ENCODE data around the gene PHOSPHO1.

PHOSPHO1 gene

GRCh38 chr17:49227436-49228261, 2.9 kb downstream of the PHOSPHO1 start:
- peak; percentile 52 for TF ChIP-seq GATA2 (IDR thresholded peaks at IDR 0.05; ENCODE audit: low read depth, low read length)
- no peak for TF ChIP-seq GATA3 (IDR thresholded peaks at IDR 0.05; ENCODE audit: low read depth, low read length)

- TF ChIP-seq GATA3 (IDR thresholded peaks at IDR 0.05; ENCODE audit: low read depth, low read length) (no peak), GATA2 (IDR thresholded peaks at IDR 0.05; ENCODE audit: low read depth, low read length) (no peak)
Observed at GRCh38 chr17:49226771-49227435, 3.7 kb downstream of the PHOSPHO1 start.

- TF ChIP-seq GATA3 (IDR thresholded peaks at IDR 0.05; ENCODE audit: low read depth, low read length) (no peak), GATA2 (IDR thresholded peaks at IDR 0.05; ENCODE audit: low read depth, low read length) (no peak)
Observed at GRCh38 chr17:49225554-49226236, 4.9 kb downstream of the PHOSPHO1 start.

GRCh38 chr17:49224997-49225337, 5.6 kb downstream of the PHOSPHO1 start:
- no peak for TF ChIP-seq GATA2 (IDR thresholded peaks at IDR 0.05; ENCODE audit: low read depth, low read length)
- TF ChIP-seq GATA3 (IDR thresholded peaks at IDR 0.05; ENCODE audit: low read depth, low read length) = no peak

- TF ChIP-seq GATA2 (IDR thresholded peaks at IDR 0.05; ENCODE audit: low read depth, low read length) = no peak
- TF ChIP-seq GATA3 (IDR thresholded peaks at IDR 0.05; ENCODE audit: low read depth, low read length) = no peak
Observed at GRCh38 chr17:49224198-49224996, 6.2 kb downstream of the PHOSPHO1 start.

GRCh38 chr17:49223517-49224197, 6.9 kb downstream of the PHOSPHO1 start:
- TF ChIP-seq GATA3 (IDR thresholded peaks at IDR 0.05; ENCODE audit: low read depth, low read length) = no peak
- no peak for TF ChIP-seq GATA2 (IDR thresholded peaks at IDR 0.05; ENCODE audit: low read depth, low read length)

GRCh38 chr17:49223168-49223516, 7.4 kb downstream of the PHOSPHO1 start:
- TF ChIP-seq GATA3 (IDR thresholded peaks at IDR 0.05; ENCODE audit: low read depth, low read length) = no peak
- TF ChIP-seq GATA2 (IDR thresholded peaks at IDR 0.05; ENCODE audit: low read depth, low read length) = no peak

GRCh38 chr17:49219987-49220386, 10.6 kb downstream of the PHOSPHO1 start:
- no peak for TF ChIP-seq GATA2 (IDR thresholded peaks at IDR 0.05; ENCODE audit: low read depth, low read length)
- TF ChIP-seq GATA3 (IDR thresholded peaks at IDR 0.05; ENCODE audit: low read depth, low read length) = no peak

- TF ChIP-seq GATA3 (IDR thresholded peaks at IDR 0.05; ENCODE audit: low read depth, low read length) = no peak
- TF ChIP-seq GATA2 (IDR thresholded peaks at IDR 0.05; ENCODE audit: low read depth, low read length) = no peak
Observed at GRCh38 chr17:49218941-49219913, 11.4 kb downstream of the PHOSPHO1 start.

- TF ChIP-seq GATA2 (IDR thresholded peaks at IDR 0.05; ENCODE audit: low read depth, low read length) = no peak
- TF ChIP-seq GATA3 (IDR thresholded peaks at IDR 0.05; ENCODE audit: low read depth, low read length) = no peak
Observed at GRCh38 chr17:49217651-49218413, 12.8 kb downstream of the PHOSPHO1 start.

GRCh38 chr17:49216953-49217650, 13.5 kb downstream of the PHOSPHO1 start:
- TF ChIP-seq GATA3 (IDR thresholded peaks at IDR 0.05; ENCODE audit: low read depth, low read length) (no peak), GATA2 (IDR thresholded peaks at IDR 0.05; ENCODE audit: low read depth, low read length) (no peak)

Measured in SH-SY5Y (cell line).